Fibroblast of gingiva (primary cell): ENCODE data around the gene RBFOX2.
"Not testable (repeated sequence)": the region's sequence is repeated elsewhere in the genome, so short reads cannot be mapped to it uniquely, and the experiment has no call there.

ENCODE experiments used
- DNase-seq: peaks from one replicate; pipeline ENCODE4 v3.0.0-alpha.2; 2011; ENCODE audit warnings: low read depth

The RBFOX2 gene

DNA sequence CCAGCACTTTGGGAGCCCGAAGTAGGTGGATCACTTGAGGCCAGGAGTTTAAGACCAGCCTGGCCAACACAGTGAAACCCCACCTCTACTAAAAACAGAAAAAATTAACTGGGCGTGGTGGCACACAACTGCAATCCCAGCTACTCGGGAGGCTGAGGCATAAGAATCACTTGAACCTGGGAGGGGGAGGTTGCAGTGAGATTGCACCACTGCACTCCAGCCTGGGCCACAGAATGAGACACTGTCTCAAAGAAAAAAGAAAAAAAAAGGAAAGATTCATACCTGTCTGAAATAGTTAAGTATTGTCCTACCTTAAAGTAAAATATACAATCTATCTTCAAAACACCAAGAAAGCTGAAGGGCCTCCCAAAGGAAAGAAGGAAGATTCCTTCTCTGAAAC lies 20.1 kb downstream of the RBFOX2 start:
- no peak for DNase-seq

DNA sequence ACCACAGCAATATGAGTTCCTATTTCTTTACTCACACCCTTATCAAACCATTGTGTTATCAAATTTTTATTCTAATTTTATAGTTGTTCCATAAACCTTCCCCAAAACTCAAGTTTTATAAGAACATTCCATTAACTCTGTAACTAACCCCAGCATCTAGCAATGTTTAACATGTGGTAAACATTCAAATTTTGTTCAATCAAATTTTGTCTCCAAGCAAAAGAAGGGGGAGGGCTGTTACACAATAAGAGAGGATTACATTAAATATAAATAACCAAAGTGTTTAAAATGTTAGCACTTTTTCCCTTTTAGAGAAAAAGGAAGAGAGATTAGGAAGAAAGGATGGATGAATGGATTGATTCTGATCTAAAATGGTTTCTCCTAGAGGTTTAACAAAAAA lies 20.5 kb downstream of the RBFOX2 start:
- DNase-seq = peak; percentile 31

DNA sequence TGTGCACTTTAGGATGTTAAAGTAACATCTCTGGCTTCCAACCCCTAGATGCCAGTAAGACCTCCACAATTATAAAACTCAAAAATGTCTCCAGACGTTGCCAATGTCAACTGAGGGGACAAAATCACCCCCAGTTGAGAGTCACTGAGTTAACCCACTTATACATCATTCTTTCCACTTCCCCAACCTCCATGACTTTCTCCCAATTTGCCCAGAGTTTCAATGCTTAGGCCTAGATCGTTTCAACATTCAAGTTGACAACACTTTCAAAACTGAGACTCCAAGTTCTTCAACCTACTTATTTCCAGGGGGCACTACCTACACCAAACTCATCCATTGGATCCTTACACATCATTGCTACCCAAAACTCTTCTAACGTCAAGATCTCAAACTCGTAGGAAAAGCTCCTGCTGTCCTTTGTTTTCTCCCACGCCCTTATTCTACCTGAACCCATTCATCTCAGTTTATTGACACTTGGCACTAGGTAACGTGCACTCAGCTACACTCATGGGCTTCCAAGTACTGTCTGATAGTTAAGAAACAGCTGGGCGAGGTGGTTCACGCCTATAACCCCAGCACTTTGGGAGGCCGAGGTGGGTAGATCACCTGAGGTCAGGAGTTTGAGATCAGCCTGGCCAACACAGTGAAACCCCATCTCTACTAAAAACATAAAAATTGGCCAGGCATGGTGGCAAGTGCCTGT lies 24.5 kb downstream of the RBFOX2 start:
- no peak for DNase-seq

DNA sequence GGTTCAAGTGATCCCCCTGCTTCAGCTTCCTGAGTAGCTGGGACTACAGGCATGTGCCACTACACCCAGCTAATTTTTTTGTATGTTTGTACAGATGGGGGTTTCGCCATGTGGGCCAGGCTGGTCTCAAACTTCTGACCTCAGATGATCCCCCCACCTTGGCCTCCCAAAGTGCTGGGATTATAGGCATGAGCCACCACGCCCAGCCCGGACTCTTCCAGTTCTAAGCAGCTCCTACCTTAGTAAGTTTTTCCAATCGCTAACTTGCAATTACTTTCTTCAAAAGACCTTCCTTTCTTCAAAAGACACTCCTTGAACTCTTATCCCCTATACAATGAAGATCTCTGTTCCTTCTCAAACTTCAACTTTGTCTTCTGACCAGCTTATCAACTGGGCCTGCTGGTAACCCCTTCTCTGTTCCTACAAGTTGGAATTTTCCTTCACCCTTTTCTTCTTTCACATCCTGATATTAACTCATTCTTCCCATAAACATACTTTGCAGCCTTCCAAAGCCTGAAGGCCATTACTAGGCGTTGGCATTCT lies 25.8 kb downstream of the RBFOX2 start:
- DNase-seq = no peak

DNA sequence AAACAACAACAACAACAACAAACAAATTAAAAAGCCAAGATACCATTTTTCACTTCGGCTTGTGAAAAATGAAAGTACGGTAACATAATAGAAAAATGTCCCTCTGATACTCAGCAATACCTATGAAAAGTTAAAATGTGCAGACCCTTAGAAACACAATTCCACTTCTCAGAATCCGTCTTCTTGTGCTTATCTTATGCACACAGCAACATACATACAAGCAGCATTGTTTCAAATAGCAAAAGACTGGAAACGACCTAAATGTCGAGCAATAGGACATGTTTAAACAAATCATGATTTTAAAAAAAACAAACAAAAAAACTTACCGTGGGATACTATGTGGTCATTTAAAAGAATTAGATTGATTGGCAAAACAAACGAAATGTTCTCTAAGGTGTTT lies 26.5 kb downstream of the RBFOX2 start:
- no peak for DNase-seq

DNA sequence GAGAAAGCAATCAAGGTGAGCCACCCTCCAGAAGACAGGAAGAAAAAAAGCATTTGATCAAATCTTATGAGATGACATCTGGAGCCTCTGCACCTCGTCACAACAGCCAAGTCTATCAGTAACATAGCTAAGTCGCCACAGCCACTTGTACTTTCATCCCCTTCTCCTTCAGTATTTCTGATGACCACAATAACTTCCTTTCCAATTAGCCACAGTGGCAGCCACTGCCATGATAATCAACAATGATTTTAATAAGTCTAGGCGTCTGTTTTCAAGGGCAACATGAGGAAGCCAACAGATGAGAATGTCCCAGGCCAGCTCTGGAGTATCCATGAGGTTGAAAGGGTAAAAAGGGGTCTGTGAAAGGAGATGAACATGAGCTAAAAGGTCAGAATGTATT lies 29.9 kb downstream of the RBFOX2 start:
- DNase-seq = no peak

DNA sequence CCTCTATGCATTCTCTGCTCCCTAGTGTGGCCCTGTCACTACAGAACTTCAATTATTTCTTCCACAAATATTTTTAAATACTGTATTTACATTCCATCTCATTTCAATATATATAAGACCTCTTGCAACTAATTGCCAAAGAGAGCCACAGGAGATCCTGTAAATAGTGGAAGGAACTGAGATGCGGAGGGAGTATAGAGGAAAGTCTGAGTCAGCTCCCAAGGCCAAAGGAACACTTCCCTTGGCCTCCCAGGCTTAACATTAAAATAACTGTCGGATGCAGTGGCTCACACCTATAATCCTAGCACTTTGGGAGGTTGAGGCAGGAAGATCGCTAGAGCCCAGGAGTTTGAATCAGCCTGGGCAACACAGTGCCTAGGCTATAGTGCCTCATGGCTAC lies 31.2 kb downstream of the RBFOX2 start:
- DNase-seq = peak; percentile 62

DNA sequence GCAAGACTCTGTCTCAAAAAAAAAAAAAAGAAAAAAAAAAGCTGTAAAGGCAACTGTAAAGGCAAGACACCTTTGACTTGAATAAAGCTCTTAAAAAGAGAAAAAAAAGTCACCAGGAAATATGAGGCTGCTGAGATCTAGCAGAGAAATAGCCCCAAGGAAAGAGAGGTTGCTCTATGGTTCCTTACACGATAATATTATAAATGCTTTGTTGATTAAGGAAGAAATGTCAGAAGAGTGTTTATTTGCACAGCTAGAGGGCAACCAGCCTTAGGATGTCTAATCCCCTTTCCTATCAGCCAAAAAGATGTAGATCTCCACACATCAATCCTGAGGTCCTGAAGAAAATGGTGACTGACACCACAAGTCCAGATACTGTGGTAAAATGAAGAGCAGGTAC lies 32.0 kb downstream of the RBFOX2 start:
- DNase-seq = no peak

DNA sequence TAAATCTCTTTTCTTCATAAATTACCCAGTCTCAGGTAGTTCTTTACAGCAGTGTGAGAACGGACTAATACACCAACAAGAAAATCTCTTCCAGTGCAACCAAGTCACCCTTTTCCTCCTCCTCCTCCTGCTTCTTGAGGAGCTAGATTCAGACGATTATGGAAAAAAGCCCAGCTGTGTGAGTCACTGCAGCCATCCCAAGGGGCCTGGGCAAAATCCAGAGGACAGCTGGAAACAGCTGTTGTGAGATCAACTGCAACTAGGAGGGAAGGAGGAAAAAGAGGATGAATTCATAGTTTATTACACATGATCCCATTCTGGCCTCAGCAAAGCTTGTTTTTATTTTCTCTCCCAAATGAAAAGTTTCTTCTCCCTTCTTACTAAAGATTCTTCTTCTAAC lies 32.9 kb downstream of the RBFOX2 start:
- peak; percentile 94 for DNase-seq

DNA sequence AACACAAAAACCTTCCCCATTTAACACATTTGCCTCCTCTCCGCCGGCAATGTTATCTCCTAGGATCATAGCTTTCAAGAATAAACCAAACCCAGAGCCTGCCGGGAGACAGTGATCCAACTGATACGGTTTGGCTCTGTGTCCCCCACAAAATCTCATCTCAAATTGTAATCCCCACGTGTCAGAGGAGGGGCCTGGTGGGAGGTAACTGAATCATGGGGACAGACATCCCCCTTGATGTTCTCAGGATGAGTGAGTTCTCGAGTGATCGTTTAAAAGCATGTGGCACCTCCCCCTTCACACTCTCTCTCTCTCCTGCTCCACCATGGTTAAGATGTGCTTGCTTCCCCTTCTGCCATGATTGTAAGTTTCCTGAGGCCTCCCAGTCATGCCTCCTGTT lies 33.3 kb downstream of the RBFOX2 start:
- no peak for DNase-seq

DNA sequence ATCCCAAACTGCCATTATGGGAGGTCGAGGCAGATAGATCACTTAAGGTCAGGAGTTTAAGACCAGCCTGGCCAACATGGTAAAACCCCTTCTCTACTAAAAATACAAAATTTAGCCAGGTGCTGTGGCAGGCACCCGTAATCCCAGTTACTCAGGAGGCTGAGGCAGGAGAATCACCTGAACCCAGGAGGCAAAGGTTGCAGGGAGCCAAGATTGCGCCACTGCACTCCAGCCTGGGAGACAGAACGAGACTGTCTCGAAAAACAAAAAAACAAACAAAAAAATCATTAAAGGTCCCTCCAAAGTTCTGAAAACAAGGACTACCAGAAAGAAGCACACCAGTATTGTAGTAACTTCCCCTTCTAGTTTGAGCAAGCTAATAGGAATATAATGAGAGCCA lies 34.9 kb downstream of the RBFOX2 start:
- DNase-seq = not testable (repeated sequence)

DNA sequence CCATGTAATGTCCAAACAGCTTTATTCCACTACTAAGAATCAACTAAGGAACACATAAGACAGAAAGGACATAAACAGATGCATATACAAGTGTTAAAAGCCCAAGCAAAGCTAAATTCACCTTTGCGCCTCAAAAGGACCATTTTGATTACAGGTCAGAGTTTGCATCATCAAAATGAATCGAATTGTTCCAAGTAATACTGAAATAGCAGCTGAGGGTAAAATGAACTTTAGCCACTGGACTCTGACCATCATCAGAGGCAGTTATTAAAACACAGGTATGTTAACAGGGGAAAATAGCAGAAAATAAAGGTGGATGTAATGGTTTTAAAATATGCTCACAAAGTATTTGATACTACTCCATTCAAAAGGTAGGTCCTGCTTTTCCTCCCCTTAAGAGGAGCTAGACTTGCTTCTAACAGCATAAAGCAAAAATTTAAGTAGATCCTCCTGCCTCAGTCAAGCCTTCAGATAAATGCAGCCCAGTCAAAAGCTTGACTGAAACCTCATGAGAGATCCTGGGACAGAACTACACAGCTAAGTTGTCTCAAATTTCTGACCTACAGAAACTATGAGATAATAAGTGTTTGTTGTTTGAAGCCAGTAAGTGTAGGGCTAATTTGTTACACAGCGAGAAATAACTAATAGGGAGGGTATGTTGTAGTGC lies 35.4 kb downstream of the RBFOX2 start:
- DNase-seq = no peak

DNA sequence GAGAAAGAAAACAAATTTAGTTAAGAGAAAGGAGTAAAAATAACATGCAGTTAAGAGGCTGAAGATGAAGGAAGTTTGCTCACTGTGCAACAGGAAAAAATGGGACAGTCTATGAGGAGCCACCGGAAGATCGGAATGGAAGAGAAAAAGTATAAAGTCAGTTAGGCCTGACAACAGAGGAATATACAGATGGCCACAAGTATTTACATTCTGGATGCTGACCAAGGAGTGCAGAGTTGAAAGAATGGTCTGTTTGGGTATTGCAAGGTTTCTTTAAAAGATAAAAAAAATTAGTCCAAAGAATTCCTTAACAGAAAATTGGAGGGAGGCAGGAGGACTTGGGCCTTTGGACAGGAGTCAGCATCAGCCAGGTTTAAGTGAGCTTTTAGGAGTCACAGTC lies 37.5 kb downstream of the RBFOX2 start:
- DNase-seq = peak; percentile 55

DNA sequence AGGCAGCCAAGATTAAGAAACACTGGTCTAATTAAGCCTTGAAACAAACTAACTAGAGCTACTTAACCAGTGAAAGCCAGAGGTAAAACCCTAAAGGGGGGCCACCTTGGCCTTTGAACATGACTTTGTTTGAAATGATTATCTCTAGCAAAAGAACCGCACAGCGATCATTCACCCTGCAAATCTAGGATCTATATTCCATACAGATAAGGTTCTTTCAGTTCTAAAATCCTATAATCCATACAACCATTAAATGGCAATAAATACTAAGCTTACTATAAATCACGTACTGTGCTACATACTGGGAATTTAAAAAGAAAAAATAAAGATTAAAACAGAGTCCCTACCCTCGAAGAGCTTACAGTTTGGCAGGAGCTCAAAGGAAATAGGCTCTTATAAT lies 40.6 kb downstream of the RBFOX2 start:
- no peak for DNase-seq

DNA sequence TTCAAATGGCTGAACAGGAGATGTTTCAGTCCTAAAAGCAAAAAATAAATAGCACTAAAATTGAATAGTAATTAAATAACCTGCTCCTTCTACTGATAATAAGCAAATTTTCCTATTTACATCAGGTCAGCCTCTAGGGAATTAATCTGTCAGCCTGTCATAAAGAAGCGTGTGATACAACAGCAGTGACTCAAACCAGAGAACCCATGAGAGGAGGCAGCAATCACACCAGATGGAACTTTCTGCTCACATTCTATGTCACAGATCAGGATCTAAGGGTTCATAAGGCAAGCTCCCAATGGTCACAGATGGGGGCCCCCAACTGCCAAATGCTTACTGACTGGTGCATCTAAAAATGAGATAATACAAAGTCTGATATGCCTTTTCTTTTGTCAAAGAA lies 41.1 kb downstream of the RBFOX2 start:
- no peak for DNase-seq

DNA sequence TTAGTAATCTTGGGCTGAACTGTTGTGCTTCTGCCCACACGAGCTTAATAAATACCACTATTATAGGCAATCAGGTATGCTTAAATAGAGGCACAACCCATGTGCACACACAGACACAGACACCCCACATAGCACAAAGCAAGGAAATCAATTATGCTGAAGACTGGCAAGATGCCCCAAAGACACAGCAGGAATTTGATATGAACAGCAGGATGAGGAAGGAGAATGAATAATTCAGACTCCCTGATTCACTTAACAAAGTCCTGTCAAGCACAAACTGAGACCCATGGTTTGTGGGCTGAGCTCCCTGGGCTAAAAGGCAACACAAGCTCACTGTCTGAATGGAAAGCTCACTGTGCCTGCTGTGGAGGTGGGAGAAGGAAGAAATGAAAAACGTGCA lies 42.5 kb downstream of the RBFOX2 start:
- DNase-seq = no peak

DNA sequence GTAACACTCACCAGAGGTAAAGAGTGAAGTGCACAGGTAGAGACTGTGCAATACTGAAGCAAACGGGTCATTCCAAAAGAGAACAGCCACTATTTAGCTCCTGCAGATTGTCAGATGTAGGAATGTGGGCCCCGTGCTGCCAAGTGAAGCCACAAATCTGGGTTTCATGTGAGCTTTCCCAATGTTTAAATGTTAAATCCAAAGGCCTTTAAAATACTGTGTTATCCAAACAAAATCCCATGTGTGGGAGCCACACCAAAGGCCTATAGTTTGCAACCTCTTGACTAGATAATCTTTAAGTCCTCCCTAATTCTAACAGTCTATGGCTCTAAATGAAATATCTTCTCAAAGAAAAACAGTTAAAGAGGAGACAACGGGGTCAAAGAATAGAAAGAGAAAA lies 43.3 kb downstream of the RBFOX2 start:
- DNase-seq = no peak

DNA sequence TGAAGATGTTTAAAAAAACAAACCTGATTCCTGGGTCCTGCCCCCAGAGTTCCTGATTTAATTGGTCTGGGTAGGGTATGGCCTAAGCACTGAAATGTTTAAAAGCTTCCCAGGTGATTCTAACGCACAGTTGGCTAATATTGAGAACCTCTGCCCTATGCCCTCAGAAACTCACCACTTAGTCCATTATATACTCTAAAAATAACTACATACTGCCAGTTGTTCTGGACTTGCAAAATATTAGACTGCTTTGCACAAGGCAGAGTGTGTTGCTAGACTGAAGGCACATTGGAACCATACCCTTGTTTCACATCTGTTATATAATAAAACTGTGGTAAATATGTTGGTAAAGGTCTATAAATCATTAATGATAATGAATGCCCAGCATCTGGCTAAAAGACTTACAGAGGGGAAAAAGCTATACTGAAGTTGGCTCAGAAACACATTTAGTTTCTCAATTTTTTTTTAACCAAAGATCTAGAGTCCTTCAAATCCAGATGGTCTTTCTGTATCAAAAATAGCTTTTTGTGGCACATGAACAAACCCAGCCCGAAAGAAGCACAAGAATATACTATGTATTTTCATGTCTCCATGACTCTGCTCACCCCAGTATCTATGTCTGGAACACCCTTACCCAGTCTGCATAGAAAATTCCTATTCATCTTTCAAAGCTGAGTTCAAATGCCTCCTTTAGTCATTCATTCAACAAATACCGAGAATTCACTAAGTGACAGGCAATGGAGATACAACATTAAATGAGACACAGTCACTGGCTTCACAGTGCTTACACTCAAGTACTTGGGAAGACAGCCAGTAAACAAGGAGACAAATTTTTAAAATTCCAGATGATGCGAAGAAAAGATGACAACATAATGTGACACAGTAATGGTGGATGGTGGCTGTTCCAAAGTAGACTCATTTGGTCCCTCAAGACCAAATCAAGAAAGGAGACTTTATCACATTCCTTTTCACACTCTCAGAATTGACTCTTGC lies 44.1 kb downstream of the RBFOX2 start:
- no peak for DNase-seq

DNA sequence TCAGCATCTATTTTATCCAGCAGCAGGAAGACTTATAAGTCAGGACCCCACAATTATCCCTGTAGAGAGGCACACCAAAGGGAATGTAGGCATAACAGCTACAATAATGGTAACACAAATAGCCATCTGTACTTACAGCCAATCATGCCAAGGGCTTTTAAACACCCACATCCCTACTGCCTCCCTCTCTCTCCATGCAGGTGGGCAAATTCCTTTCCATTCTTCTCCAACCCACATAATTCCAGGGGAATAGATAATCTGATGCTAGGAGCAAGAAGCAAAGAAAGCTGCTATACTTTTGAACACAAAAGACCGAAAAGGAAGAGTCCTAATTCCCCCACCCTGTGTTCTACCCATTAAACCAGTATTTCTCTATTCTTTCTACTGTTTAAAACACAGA lies 46.7 kb downstream of the RBFOX2 start:
- no peak for DNase-seq

DNA sequence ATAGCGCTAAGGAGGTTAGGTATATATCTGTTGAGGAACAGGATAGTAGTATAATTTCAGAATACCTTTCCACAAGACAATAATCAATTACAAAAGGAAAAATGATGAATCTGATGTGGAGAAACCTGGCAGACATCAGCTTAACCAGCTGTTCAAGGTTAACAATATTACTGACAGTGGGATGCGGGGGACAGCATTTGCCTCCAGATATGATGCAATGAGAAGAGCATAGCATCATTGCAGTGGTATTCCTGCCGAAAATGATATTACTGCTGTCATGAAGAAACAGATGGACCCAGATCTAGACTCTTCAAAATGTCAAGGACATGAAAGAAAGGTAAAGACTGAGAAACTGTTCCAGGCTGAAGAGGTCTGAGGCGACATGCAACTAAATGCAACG lies 49.7 kb downstream of the RBFOX2 start:
- DNase-seq = no peak

DNA sequence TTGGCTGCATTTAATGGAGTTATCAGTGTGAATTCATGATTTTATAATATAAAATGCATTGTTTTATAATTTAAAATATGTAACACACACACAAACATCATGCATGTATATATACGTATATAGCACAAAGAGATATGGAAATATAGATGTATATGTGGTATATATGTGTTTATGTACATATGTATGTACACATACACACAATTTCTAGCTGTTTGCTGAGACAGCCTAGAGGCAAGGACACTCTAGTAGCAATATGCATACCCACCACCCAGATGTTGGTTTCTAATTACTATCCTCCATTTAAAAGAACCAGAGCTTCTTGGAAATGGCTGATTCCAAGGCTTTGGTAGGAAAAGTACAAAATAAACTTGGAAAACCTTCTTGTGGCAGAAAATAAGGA lies 50.4 kb downstream of the RBFOX2 start:
- no peak for DNase-seq

DNA sequence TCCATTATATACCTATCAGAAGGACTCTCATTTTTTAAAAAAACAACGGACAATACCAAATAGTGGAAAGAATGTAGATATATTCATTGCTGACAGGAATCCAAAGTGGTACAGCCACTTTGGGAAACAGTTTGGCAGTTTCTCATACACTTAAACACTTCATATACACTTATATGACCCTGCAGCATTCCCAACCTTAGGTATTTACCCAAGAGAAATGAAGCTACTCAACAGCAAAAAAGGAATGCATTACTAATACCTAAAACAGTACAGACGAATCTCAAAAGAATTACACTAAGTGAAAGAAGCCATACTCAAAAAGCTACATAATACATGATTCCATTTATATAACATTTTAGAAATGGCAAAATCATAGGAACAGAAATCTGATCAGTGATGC lies 51.5 kb downstream of the RBFOX2 start:
- no peak for DNase-seq

DNA sequence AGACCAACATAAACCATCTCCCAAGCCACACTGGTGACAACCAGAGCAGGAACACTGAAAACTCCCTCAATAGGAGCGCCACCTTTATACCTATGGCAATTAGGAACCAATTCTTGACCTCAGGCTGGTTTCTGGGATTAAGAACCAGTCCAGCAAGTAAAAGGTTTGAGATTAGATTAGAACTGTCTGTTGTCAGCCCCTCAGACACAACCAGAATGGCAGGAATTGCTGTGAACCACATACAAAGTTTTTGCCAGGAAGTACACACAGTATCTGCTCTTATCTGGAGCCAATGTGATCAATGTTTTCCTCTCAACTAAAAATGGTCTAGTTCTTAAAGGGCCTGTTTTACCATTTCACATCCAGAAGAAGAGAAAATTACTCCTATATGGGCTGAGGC lies 55.2 kb downstream of the RBFOX2 start:
- no peak for DNase-seq
